Dermis blood vessel endothelial cell (primary cell): ENCODE data around the gene LRP1B. TPM values are rescaled to one million over a fixed set of nuclear protein-coding genes. Genes with fewer than 3 reads are reported as not detected.

ENCODE experiments used
- DNase-seq: peaks from one replicate; pipeline ENCODE4 v3.0.0; 2010
- total RNA-seq: library from RNA; depleted of rRNA; stranded (reverse); fragments of >200 nt; gene quantifications from 2 replicates; pipeline ENCODE4 v1.2.3, GENCODE V29; 2014

LRP1B gene
- total RNA-seq, 1 donor from 2014 or later: under 0.01 TPM

DNA sequence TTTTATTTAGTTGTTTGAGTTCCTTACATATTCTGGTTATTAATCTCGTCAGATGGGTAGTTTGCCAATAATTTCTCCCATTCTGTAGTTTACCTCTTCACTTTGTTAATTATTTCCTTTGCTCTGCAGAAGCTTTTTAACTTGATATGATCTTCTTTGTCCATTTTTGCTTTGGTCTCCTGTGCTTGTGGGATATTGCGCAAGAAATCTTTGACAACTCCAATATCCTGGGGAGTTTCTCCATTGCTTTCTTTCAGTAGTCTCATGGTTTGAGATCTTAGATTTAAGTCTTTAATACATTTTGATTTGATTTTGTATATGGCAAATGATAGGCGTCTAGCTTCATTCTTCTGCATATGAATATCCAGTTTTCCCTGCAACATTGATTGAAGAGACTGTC lies 389.2 kb downstream of the LRP1B start:
- no peak for DNase-seq

DNA sequence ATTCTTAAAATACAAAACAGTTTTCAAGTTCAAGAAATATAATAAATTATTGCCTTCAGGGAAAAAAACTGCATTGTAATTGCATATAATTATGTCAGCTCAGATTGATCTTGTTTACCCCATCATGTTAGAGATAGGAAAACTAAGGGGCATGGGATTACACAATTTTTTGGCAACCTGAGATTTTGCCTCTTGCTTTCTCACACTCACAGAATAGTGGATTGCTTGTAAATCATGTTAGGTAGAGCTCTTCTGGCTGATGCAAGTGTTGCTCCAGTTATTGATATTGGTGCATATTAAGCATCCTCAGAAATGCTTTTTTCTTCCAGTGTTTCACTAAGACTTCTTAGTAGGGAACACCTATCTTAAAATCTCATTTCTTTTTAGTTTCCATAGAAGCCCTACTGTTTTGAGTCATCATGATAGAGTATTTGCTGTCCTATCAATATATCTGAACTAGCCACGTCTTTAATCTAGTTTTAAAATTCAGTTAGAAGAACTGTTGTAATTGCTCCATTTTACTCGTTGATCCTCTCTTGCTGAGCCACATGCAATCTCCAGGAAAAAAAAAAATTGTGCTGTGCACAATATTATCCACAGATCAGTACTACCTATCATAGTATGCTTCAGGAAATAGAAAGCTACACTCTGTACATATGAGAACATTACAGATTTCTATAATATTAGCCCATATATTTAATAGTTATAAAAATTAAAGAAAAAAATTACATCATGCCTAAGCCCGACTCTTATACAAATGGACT lies 393.1 kb downstream of the LRP1B start:
- DNase-seq: no peak

DNA sequence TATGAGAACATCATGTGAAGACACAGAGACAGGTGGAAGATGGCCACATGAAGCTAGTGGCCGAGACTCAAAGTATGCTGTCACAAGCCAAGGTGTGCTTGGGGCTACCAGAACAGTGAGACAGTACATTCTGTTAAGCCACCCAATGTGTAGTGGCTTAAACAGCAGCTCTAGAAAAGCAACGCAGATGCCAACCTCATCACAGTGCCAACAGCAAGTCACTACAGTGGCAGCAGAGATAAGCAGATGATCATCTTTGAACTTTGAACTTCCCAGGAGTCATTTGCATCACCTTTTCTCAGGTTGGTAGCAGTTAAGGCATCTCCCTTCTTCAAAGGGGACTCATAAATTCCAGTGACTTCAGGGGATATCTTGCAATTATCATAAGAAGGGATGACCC lies 394.4 kb downstream of the LRP1B start:
- DNase-seq: no peak

DNA sequence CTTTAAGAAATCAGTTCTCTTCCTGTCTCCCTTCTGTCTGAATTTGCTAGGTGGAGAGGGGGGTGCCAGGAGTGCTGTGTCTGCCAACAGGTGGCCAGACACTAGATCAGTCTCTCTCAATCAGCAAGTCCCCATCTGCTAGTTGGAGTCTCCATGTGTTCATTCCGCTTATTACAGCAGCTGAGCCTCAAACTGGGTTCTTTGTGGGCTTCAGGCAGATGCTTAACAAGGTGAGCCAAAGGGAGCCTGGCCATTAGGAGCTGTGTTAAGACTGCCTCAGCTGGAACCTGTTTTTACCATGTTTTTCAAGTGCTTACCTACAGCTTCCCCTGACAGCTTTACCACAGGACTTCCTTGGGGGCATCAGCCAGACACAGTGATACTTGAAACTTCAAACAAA lies 401.9 kb downstream of the LRP1B start:
- no peak for DNase-seq

DNA sequence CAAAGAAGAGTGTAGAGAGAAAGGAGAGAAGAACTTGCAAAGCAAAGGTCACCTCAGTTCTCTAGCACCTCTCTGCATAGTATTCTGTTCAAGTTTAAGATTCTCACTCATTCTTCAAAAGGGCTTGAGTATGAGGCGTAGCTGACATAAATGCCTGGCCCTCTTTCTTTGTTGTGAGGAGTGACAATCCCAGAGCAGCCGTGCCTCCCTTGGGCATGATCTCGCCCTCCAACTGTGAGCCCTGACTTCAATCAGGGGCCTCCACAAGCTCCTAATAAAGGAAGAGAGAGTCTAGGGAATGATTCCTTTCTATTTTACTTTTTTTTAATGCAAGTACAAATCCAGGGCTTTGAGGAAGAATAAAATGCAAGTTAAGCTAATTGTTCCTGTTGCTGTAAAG lies 402.7 kb downstream of the LRP1B start:
- DNase-seq: no peak

DNA sequence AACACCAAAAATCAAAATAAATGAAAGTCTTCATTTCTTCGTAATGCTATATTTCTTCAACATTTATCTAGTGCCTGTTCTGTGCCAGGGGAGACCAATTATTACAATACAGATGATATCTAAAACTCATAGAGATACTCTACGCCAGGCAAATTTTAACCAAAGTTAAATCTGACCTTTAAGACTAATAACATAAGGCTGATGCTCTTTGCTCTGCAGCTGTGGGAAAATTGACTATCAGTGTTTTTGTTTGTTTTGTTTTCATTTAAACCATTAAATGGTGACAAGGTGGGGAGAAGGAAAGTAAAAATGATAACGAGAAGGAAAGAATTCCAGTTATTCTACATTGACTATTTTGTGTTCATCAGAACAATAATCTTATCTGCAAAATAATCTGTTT lies 406.4 kb downstream of the LRP1B start:
- DNase-seq: no peak

DNA sequence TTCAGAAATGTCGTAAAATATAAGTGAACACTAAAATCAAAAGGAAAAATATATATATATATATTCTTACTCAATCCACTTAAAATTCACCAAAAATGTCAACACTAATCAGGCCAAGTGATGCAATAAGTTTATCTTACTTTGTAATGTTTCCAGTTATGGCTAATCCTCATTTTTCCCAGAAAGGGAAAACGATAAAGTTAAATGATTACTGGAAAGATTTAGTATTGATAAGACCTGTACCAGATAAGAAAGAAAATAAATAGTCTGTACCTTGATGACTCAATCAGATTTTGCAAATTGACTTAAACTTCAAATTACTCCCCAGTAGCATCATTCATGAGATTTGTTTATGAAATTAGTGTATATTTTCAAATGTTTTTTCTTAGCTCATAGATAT lies 407.0 kb downstream of the LRP1B start:
- no peak for DNase-seq

DNA sequence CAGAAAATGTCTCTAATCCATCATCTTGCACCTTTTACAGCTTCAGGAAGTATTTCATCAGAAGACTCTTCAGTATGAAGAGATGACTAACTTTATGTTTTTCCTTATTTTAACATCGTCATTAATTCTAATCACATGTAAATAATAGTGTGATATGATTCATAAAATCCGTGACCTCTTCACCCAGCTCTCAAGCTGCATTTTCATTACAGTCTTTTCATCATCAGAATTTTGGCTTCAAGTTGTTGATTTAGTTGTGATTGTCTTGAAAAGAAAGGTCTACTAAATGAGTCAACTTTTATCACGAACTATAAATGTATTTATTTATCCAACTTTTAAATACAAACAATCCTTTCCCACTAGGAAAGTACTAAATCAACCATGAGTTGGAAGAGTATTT lies 410.3 kb downstream of the LRP1B start:
- no peak for DNase-seq

DNA sequence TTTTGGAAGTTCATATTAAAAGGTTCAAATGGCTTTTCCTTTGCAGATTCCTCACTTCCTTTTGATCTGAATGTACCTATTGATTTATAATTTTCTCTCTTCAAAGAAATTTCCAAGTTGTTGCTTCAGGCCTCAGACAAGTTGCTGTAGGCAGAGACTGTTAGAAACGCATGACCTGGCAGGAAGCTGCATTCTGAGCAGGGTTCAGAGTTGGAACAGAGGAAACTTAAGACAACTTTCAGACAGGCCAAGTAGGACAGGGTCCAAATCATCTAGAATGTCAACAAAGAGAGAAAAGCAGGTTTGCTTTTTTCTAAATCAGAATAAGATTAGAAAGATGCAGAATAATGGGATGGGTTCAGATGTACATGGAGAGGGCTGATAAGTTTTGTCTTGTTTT lies 416.3 kb downstream of the LRP1B start:
- DNase-seq: no peak

DNA sequence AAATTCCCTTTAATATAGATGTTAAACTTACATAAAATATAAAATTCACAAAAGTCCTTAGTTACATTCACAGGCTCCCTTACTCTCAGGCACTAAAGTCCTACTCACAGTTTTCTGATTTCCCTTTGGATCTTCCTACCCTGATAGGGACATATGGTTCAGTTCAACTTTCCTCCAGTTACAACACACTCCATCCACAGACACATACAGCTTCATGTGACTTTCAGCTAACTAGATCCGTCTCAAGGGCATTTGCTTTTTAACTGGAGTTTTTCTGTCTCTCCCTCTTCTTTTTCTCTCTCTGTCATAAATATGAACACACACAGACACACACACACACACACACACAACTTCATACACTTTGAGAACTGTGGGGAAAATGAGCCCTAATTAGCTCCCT lies 419.2 kb downstream of the LRP1B start:
- no peak for DNase-seq

DNA sequence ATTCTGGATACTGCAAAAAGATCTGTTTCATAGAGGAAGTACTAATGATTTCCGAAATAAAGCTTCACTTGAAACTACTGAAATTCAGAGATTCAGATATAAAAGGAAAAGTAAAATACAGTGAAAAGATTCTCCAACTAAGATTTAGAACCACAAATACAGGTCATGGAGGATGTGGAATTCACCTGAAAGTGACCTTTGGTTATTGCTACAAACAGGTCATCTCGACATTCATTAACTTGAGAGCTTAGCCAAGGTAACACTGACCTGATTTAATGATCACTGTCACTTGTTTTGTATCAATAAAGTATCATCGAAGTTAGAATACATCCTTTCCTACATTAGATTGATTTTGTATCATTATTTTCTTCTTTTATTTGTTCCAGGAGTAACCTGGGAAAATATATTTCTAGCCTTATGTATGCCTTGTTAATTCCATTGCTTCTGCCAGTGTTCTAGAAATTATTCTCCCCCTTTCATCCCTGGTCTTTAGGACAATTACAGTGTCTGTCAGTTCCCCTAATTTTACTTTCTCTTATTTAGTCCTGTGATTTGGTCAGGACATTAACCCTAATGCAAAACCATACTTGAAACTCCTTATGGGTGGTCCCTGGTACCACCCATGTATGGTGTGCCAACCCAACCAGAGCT lies 420.1 kb downstream of the LRP1B start:
- no peak for DNase-seq

DNA sequence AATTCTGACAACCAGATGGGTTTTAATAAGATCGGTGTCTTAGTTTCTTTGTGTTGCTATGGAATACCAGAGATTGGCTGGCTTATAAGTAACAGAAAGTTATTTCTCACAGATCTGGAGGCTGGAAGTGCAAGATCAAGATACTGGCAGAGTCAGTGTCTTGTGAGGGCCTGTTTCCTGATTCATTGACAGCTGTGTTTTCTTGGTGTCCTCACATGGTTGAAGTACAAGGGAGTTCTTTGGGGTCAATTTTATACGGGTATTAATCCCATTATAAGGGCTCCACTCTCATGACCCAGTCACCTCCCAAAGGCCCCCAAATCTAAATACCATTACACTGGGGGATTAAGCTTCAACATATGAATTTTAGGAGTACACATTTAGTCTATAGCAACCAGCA lies 421.1 kb downstream of the LRP1B start:
- no peak for DNase-seq

DNA sequence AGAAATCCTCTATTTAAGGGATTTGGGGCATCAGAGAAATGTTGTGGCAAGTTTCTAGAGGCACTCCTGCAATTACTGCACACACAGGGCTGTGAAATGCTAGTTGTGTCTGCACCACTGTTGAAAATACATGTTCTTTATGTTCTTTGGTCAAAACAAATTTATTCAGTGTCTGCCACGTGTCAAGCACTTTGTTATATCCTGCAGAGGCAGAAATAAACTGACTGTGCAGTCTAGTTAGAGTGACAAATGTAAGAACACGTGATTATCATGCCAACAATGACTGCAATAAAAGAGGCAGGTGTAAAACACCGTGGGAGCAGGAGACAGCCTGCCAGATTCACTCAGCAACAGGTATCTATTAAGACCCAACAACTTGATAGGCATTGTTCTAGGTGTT lies 423.3 kb downstream of the LRP1B start:
- DNase-seq: no peak

DNA sequence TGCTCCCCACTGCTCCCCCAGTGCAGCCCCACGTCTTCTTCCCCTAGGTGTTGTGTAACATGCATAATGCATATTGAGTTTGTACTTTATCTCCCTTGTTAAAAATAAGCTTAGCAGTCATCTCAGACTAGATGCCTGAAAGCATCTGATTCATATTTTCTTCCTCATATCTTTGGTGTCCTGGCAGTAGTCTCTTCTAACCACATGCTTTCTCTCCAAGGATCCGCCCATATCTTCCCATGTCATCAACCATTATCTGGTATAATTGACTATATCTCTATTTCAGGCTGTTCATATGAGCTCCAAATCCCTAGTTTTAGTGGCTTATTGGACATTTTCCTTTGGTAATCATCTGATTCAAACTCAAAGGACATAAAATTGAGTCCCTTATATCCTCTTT lies 426.3 kb downstream of the LRP1B start:
- no peak for DNase-seq

DNA sequence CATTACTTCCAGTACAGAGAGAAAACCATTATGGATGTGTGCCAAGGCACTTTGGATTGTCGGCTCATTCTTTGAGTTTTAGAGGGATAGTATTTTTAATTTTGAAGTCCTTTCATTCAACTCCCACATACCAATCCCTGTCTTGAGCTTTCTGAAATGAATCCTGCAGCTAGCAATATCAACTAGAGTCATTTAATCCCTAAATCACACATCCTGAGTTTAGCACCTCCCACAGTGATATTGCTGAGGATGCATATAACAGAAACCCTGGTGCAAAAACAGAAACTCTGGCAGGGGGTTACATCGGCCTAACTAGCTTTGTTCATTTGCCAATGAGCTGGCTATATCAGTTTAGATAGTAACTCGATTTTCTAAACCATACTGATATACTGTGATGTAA lies 427.3 kb downstream of the LRP1B start:
- no peak for DNase-seq

DNA sequence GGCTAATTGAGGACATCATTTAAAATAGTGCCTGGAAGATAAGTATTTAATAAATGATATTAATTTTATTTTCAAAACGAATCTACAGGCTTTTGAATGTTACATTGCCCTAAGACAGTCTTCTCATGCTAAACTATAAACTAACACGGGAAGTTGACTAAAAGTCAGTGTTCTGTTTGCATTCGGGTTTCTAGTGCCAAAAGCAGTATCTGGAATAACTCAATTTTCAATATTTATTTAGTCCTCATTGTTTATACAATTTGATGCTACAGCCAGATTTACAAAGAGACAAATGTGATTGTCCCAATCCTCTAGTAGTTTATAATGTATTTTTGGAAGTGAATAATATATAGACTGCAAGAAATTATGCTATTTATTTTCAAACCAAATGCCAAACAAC lies 429.2 kb downstream of the LRP1B start:
- DNase-seq: no peak

DNA sequence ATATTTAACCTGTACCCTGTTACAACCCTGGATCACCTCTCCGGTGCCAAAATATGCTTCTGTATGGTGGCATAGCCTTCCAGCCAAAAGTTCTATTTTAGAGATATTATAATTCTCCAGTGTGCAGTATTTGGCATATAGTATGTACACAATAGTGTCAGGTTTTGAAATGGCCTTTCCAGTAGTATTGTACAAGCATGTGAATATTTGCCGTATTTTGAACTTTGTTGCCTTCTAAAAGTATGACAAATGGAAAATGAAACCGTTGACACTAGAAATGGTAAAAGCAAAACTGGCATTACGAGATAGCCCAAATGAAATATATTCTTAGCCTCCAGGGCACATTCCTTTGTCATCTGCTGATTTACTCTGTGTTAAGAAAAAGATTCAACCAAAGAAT lies 431.2 kb downstream of the LRP1B start:
- DNase-seq: no peak

DNA sequence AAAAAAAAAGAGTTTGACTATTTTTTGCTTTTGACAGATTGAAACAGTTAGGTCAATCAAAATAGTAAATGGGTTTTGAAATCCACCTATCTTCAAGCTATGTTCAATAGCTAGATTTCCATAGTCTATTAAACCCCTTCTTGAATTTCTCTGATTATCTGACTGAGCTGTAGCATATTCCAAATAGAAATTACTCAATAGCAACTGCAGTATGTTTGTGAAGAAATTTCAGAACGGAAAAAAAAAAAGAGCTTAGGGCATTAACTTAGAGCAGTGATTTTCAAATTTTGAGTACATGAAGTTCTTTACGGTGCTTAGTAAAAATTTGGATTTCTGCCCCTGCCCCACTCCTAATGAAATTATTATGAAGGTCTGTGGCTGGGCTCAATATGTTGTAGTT lies 432.3 kb downstream of the LRP1B start:
- DNase-seq: no peak

DNA sequence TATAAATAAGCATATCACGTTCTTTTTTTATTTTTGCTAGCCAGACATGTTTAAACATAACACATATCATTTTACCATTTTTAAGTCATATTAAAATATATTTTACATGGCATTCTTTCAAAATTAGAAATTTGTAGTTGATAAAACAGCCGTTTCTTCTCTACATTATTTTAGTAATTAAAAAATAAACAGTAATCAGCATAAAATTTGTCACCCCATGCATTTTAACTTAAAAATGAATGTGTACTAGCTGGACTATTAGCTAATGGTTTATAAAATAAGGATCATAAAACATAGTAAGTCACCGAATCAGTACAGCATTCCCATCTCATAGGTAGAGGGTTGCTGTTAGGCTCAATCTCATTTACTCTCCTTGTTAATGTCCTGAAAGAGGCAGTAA lies 433.8 kb downstream of the LRP1B start:
- DNase-seq: no peak

DNA sequence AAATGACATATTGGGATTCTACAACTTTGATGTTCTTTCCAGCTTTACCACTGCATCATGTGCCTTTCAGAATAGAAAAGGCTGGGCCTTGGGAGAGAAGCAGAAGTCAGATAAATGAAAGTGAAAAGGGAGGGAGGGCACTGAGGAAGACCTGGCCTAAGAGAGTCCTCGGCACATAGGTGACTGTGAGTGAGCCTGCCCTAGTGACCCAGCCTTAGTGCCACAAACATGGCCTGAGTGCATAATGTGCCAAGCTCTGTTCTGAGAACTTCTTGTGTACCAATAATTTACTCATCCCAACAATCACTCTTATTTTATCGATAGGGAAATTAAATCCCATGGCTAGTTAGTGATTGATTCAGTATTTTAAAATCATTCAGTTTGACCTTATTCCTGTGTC lies 436.6 kb downstream of the LRP1B start:
- no peak for DNase-seq

DNA sequence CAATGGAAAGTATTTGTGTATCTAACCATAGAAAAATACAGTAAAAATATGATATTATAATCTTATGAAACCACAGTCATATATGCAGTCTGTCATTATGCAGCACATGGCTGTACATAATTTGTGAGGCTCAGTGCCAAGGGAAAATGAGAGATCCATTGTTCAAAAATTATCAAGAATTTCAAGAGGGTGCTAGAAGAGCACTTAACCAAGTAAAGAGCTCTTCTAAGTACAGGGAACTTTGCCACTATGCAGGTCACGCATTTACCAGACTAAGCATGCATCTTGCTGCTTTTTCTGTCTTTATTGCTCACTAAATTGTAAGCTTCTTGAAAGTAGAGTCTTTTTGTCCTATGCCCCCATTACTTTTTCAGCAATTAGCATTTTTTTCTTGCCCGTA lies 438.0 kb downstream of the LRP1B start:
- no peak for DNase-seq

DNA sequence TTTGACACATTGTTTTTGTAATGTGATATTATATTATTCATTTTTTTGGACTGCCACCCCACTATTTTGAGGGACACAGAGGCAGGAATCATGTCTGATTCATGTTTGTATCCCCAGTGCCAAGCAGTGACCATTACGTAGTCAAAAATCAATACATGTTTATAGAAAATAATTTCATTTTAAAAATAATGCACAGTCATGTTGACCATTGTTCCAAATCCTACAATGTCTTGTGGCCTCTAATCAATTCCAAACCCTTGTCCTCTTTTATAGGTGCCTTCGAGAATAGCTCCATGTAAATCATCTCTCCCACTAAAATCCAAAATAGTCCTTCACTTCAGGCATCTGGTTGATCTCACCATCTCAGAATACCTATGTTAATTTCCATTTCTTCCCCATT lies 454.7 kb downstream of the LRP1B start:
- no peak for DNase-seq

DNA sequence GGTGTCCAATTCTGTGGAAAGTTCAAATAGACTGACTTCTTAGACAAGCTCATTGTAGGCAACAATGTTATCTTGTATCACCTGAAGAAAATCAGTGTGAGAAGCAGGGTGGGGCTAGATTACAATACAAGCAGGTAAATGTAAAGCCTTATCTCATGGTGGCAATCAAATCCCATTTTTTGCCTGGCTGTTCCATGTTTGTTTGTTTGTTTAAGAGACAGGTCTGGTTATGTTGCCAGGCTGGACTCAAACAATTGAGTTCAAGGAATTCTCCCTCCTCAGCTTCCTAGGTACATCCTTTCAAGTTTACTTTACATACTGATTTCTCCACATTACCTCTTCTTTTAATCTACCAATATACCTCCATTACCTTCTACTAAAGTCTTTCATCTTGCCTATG lies 464.6 kb downstream of the LRP1B start:
- DNase-seq: no peak

DNA sequence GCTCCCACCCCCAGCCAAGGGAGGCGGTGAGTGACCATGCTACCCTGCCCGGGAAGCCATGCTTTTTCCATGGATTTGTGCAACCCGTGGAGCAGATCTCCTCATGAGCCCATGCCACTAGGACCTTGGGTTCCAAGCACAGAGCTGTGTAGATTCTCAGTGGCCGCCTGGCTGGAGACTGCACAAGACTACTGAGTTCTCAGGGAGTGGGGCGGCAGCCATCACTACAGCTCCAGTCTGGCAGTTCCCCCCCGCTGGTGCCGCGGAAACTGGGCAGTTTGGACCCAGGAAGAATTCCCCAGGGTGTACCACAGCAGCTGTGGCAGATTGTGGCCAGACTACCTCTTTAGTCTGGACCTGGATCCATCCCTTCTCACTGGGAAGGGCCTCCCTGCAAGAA lies 470.6 kb downstream of the LRP1B start:
- no peak for DNase-seq

DNA sequence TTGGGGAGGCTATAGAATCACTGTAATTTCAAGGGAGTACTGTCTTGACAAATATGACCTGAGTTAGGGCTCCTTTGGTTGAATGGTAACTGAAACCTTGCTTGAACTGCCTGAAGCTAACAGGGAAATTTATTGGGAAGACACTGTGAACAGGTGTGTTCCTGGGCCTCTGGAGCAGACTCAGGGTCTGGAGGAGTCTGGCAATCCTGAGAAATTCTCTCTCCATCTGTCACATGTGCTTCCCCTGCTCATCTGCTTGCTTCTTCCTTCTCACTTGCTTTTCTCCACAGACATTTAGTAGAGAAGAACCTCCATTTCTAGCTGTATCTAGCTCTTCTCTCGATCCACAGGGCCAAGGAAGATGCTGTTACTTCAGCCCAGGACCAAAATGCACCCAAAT lies 476.5 kb downstream of the LRP1B start:
- DNase-seq: no peak
